GM19455 (cell line): Measurements from ENCODE around the gene LRRIQ1.
"Not testable (repeated sequence)": the region's sequence is repeated elsewhere in the genome, so short reads cannot be mapped to it uniquely, and the experiment has no call there.

ENCODE experiments used
- ATAC-seq: cut with Tn5 transposase; IDR thresholded peaks from one replicate; pipeline ENCODE4 v1.9.1; 2021; ENCODE audit not compliant: unreplicated experiment

The LRRIQ1 gene

DNA sequence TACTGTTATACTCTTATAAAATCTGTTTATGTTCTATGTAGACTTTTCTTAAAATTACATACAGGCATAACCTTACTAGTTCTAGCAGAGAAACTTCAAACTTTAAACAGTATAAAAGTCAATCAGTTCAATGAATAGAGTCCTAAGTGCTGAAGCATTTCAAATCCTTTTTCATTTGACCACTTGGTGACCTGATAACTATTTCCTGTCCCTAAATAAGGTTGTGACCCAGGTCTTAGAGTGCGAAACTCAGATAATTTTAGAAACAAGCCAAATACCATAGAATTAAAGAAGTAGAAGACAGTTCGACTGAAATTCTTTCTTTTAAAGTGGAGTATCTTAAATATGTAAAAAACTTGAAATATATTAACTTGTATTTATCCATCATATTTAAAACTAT lies 147.7 kb downstream of the LRRIQ1 start:
- ATAC-seq = no peak

DNA sequence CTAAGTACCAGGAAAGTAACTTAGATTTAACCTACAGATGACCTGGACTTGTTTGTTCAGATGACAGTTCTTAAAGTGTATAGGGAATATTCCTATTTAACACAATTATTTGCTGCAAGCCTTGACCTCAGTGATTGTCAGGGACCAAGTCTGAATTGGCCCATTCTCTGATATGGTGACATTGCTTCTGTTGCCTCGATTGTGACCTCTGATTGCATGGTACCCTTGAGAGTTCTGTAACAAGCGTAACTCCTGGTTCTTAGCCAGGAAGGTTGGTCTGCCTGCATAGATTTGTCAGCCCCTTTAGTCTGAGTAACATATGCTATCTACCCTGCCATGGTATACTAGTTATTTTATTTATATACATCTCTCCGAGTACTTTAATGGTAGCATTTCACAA lies 150.1 kb downstream of the LRRIQ1 start:
- no peak for ATAC-seq

DNA sequence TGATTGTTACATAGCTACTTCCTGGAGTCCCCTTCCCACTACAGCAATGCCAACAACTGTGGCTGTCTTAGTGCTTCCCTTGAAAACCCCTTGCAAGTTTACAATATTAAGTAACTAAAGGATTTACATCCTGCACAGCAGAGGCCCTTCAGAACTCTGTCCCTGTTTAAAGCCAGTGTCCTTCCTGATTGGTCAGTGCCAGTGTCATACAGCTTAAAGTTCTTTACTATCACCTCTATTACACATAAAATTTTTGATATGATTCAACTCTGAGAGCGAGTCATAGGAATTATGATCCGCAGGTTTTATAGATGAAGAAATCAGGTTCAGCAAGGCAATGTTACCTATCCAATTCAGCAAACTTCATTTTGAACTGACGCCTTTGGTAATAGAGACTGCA lies 152.5 kb downstream of the LRRIQ1 start:
- ATAC-seq = no peak

DNA sequence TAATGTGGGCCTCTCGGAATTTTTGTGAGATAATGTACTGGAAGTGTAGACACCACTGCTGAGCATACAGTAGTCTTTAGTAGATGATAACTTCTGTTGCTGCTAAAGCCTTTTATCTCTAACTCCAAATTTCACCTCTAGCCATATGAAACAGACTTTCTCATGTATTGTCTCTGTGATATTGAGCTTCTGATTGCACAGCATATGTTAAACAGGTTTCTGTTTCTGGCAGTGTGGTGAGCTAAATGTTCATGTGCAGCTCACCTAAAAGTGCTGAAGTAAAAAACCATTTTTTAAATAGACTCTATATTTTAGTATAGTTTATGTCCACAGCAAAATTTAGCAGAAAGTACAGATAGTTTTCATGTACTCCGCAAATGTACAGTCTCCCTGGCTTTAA lies 154.6 kb downstream of the LRRIQ1 start:
- ATAC-seq = no peak

DNA sequence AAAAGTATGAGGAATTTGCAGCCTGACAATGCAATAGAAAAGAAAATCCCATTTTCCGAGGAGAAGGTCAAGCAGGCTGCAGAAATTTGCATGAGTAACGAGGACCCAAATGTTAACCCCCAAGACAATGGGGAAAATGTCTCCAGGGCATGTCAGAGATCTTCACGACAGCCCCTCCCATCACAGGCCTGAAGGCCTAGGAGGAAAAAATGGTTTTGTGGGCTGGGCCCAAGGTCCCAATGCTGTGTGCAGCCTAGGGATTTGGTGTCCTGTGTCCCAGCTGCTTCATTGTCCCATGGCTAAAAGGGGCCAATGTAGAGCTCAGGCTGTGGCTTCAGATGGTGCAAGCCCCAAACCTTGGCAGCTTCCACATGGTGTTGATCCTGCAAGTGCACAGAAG lies 167.7 kb downstream of the LRRIQ1 start:
- ATAC-seq = not testable (repeated sequence)

- no peak for ATAC-seq
Measured at GRCh38 chr12:85206543-85206942, 170.4 kb downstream of the LRRIQ1 start.

DNA sequence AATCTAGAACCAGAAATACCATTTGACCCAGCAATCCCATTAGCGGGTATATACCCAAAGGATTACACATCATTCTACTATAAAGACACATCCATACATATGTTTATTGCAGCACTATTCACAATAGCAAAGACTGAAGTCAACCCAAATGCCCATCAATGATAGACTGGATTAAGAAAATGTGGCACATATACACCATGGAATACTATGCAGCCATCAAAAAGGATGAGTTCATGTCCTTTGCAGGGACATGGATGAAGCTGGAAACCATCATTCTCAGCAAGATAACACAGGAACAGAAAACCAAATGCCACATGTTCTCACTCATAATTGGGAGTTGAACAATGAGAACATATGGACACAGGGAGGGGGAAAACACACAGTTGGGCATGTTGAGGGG lies 188.2 kb downstream of the LRRIQ1 start:
- ATAC-seq = not testable (repeated sequence)

DNA sequence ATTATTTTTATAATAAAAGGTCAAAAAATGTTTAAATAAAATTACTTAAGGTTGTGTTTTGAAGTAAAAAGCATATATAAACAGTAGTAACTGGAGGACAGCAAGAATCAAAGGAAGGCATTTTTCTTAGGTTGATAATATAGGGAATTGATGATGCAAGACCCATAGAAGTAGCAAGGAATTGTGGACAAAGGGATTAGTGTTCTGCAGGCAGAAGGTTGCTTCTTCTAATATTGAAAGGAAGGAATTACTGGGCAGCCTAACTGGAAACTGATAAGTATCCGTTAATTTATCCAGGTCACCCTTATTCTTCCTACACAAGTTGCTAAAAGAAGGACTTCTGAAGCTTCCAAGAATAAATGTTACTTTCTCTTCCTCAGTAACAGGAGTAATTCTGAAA lies 189.3 kb downstream of the LRRIQ1 start:
- ATAC-seq = no peak

GRCh38 chr12:85237327-85237726 lies 201.2 kb downstream of the LRRIQ1 start:
- no peak for ATAC-seq

GRCh38 chr12:85244561-85244960 lies 208.4 kb downstream of the LRRIQ1 start:
- no peak for ATAC-seq

GRCh38 chr12:85253853-85254252 lies 217.7 kb downstream of the LRRIQ1 start:
- no peak for ATAC-seq

DNA sequence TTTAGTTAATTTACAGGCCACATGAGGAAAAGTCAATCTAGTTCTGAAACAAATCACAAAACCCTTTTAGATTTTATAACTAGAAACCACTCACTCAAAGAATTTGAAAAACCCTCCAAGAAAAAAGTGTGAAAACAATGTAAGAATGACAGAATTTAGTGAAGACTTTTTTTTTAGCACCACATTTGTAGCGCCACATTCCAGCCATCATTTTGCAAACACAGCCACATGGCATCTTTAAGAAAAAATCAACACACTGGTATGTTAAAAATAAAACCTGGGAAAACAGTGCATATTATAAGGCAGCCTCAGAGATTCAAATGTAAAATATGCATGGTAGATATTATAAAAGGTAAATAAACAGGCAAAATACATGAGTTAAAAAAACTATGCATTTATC lies 221.5 kb downstream of the LRRIQ1 start:
- no peak for ATAC-seq

DNA sequence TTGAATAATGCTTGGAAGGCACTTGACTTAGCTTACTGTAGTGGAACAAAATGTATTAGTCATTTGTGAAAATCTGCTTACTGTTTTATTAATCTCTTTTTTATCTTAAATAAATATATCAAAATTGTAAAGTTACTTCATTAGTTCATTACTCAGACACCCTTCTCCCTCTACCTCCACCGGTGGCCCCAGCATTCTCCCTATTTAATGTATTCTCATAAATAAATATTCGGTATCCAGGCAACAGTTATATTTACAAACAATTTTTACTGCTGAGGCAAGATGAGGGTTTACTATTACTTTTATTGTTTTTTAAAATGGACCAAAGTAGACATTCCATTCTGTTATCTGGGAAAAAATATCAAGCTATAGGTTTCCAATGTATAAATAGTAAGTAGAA lies 224.3 kb downstream of the LRRIQ1 start:
- ATAC-seq = no peak

- ATAC-seq = no peak
Measured at GRCh38 chr12:85260896-85261295, 224.7 kb downstream of the LRRIQ1 start.

- no peak for ATAC-seq
Measured at GRCh38 chr12:85266356-85266755, 230.2 kb downstream of the LRRIQ1 start.

- no peak for ATAC-seq
Measured at GRCh38 chr12:85273381-85274314, 237.5 kb downstream of the LRRIQ1 start.

GRCh38 chr12:85274315-85274651 lies 238.1 kb downstream of the LRRIQ1 start:
- no peak for ATAC-seq

DNA sequence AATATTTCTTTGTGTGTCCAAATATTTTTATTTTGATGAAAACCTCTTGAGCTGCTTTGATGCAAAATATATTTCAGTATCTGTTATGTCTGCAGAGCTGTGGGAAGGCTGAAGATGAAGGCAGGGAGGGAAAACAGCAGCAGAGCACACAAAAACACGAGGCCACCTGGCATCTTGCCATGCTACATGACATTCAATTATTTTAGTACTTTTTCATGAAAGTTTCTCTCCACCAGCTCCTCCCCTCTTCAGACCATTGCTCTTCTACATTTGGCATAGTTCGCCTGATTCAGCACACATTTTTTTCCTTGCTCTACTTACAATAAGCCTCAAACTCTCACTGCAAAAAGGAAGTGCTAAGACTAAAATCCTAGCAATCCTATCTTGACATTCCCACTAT lies 239.2 kb downstream of the LRRIQ1 start:
- ATAC-seq = no peak

GRCh38 chr12:85277191-85277590 lies 241.0 kb downstream of the LRRIQ1 start:
- no peak for ATAC-seq

DNA sequence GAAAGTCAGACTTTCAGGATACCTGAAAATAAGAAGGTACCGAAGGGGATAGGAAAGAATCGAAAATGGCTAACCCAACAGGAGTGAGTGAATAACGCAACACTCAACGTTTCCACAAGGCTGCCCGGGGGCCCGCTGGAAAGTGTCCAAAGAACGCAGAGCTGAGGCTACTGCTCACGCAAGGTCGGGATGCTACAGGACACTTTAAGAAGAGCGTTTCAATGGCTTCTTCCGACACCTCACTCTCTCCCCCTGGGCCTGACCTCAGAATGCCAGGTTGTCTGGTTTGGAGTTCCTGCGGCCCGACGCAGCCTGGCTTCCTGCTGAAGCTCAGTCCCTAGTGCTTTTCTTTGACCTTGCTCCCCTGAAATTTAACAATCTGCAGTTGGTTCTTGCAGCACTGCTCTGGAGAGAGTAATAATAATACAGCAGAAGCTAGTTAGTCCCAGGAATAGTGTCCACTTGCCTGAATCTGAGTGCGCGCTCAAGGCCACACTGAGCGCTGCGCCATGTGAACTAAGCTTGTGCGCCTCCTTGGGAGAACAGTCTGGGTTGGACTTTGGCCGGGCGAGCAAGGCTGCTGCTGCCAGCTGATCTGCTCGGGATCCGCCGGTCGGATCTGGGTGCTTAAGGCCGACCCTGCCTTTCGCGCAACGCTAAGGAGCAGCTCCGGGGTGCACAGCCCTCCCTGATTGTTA lies 241.9 kb downstream of the LRRIQ1 start:
- ATAC-seq = no peak

GRCh38 chr12:85278598-85279448 lies 242.7 kb downstream of the LRRIQ1 start:
- ATAC-seq = no peak
